Measurements from ENCODE around the gene PKD2.
A peak's percentile ranks its signal among the peaks of the same experiment; 100 is the strongest.

PKD2 gene

DNA sequence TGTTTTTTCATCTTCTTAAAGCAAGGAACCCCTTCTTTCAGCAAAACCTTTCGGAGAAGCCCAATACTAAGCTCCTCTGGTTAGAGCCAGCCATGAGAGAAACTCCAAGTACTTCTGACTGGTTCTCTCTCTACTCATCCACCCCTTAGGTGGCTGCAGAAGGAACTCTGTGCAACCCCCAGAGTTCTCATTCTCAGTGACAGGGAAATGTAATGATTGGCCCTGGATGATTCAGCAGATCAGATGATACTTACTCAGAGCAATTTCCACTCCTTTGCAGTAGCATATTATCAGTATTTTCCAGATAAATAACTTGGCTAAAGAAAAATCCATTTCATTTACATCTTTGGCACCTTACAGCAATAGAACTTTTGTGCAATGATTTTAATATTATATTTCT, 28.8 kb upstream of the PKD2 start:
- no peak for FAIRE-seq

DNA sequence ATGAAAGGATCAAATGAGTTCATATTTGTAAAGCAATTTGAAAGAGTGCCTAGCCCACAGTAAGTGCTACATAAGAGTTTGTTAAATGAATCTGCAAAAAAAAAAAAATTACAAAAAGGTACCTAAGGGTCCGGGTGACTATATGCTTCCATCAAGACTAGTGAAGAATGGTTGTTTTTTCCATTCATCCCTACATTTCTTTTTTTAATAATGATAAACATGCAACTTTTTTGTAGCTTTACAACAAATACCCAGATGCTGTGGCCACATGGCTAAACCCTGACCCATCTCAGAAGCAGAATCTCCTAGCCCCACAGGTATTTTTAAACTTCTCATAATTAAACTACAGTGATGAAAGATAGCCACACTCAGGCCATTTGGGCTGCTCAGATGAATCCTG, 27.6 kb upstream of the PKD2 start:
- FAIRE-seq: no peak

More for the DNA sequence above, 28.8 kb upstream of the PKD2 start:
- DNase-seq (ENCODE audit: insufficient read length, low spot score): no peak
- TF ChIP-seq, protein P1, sequence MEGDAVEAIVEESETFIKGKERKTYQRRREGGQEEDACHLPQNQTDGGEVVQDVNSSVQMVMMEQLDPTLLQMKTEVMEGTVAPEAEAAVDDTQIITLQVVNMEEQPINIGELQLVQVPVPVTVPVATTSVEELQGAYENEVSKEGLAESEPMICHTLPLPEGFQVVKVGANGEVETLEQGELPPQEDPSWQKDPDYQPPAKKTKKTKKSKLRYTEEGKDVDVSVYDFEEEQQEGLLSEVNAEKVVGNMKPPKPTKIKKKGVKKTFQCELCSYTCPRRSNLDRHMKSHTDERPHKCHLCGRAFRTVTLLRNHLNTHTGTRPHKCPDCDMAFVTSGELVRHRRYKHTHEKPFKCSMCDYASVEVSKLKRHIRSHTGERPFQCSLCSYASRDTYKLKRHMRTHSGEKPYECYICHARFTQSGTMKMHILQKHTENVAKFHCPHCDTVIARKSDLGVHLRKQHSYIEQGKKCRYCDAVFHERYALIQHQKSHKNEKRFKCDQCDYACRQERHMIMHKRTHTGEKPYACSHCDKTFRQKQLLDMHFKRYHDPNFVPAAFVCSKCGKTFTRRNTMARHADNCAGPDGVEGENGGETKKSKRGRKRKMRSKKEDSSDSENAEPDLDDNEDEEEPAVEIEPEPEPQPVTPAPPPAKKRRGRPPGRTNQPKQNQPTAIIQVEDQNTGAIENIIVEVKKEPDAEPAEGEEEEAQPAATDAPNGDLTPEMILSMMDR (IDR thresholded peaks at IDR 0.05; ENCODE audit: insufficient read depth, missing control alignments): no peak

DNA sequence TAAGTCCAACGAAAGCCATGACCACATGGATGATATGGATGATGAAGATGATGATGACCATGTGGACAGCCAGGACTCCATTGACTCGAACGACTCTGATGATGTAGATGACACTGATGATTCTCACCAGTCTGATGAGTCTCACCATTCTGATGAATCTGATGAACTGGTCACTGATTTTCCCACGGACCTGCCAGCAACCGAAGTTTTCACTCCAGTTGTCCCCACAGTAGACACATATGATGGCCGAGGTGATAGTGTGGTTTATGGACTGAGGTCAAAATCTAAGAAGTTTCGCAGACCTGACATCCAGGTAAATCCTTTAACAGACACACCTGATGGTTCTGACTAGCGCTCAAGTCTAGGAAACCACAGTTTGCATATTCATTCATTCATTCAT, 25.9 kb upstream of the PKD2 start:
- DNase-seq (ENCODE audit: insufficient read length, low spot score) (no peak), FAIRE-seq (no peak)
- TF ChIP-seq, protein P1 (IDR thresholded peaks at IDR 0.05; ENCODE audit: insufficient read depth, missing control alignments): no peak

More for the DNA sequence above, 27.6 kb upstream of the PKD2 start:
- DNase-seq (ENCODE audit: insufficient read length, low spot score): no peak
- TF ChIP-seq, protein P1 (IDR thresholded peaks at IDR 0.05; ENCODE audit: insufficient read depth, missing control alignments): no peak

DNA sequence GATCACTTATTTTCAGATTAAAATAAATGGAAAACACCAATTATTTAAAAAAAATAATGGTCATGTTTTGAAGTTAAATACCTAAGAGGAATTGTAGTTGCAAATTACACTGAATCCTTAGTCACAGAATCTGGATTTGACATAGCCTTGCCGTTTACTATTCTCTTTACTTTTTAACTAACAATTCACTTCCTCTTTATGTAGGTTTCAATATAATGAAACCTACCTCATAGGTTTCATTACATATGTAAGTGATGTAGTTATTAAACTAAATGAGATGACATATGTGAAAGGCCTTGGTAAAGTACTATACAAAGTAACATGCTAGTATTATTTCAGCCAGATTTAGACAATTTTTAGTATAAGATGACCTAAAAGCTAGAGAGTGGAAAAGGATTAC, 25.4 kb upstream of the PKD2 start:
- DNase-seq (ENCODE audit: insufficient read length, low spot score) (no peak), FAIRE-seq (no peak)
- TF ChIP-seq, protein P1 (IDR thresholded peaks at IDR 0.05; ENCODE audit: insufficient read depth, missing control alignments): no peak

DNA sequence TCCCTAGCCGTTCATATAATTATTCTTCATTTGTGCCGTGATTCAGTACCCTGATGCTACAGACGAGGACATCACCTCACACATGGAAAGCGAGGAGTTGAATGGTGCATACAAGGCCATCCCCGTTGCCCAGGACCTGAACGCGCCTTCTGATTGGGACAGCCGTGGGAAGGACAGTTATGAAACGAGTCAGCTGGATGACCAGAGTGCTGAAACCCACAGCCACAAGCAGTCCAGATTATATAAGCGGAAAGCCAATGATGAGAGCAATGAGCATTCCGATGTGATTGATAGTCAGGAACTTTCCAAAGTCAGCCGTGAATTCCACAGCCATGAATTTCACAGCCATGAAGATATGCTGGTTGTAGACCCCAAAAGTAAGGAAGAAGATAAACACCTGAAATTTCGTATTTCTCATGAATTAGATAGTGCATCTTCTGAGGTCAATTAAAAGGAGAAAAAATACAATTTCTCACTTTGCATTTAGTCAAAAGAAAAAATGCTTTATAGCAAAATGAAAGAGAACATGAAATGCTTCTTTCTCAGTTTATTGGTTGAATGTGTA, 24.9 kb upstream of the PKD2 start:
- no peak for DNase-seq (ENCODE audit: insufficient read length, low spot score)
- no peak for FAIRE-seq
- TF ChIP-seq, protein P1 (IDR thresholded peaks at IDR 0.05; ENCODE audit: insufficient read depth, missing control alignments): no peak

DNA sequence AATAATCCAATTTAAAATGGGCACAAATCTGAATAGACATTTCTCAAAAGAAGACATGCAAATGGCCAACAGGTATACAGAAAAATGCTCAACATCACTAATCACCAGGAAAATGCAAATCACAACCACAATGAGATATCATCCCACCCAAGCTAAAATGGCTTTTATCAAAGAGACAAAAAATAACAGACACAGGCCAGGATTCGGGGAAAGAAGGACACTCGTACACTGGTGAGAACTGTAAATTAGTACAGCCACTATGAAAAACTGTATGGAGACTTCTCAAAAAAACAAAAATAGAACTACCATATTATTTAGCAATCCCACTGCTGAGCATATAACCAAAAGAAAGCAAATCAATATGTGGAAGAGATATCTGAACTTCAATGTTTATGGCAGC, 23.4 kb upstream of the PKD2 start:
- DNase-seq (ENCODE audit: insufficient read length, low spot score) (no peak), FAIRE-seq (no peak)
- TF ChIP-seq, protein P1 (IDR thresholded peaks at IDR 0.05; ENCODE audit: insufficient read depth, missing control alignments): no peak

DNA sequence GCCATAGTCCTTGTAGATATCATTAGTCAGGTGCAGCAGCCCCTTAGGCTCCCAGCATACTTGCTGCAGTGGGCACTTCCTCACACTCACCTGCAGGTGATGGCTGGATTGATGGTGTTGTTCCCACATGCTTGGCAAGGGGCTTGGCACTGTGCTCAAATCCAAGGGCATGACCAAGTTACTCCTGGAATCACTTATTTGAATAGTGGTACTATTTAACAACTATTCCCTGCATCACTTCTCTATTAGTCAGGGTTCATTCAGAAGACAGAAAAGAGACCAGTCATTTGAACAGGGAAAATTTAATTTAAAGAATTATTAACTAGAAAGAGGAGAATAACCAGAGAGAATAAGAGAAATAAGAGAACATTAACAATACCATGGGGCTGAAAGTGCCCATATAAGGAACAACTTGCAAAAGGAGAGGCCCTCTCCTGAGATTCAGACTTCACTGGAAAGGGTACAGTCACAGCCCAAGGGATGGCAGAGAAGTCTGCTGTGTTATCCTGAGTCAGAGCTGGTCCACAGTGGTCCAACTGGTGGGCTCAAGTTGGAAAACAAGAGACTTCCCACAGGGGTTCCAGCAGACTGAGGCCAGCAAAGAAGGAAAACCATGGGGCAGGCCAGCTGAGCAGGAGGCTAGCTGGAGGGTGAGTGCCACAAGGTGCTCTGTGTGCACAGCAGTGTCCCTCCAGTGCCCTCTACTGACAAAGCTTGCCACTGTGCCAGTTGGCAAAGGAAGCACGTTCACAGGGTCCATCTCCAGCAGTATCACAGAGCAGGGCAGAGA, 22.1 kb upstream of the PKD2 start:
- DNase-seq (ENCODE audit: insufficient read length, low spot score): no peak
- no peak for FAIRE-seq
- TF ChIP-seq, protein P1 (IDR thresholded peaks at IDR 0.05; ENCODE audit: insufficient read depth, missing control alignments): peak; percentile 66
